Measurements from ENCODE around the gene EXOC2. TPM values are rescaled to one million over a fixed set of nuclear protein-coding genes. Genes with fewer than 3 reads are reported as not detected.

The EXOC2 gene
- total RNA-seq, 1 experiment from 2014 or later, result 24.5 TPM

- POLR2A ChIA-PET, result no interaction called here
These were observed 727 bp upstream of the EXOC2 start for GRCh38 chr6:693723-694009.

More at GRCh38 chr6:693723-694009, 727 bp upstream of the EXOC2 start:
- no TSS peak for BruUV-seq (replicated peaks)
- no peaks in the 10 kb centered on the region for H3K27me3 ChIP-seq (ENCODE audit: insufficient read depth, low read length)
- peak overlapping the region; percentile 70; the same call in 1 of the 2 replicates for H3K9ac ChIP-seq (ENCODE audit: low read length)
- H3K9me2 ChIP-seq (ENCODE audit: insufficient read depth), result no peaks in the 10 kb centered on the region
- intact Hi-C loops (cut with micrococcal nuclease), result no loop called here
- ATAC-seq (no peak), DNase-seq (ENCODE audit: low read depth, low spot score) (no peak)
- H3K4me2 ChIP-seq (ENCODE audit: low read length), result peak overlapping the region; percentile 85
- TF ChIP-seq CEBPB (IDR thresholded peaks at IDR 0.05; ENCODE audit: low read depth), result no peak
- no peak for TF ChIP-seq ELF1 (IDR thresholded peaks at IDR 0.05; ENCODE audit: borderline replicate concordance, low read depth)
- no peak for TF ChIP-seq SIN3A (IDR thresholded peaks at IDR 0.05; ENCODE audit: low read depth)
- no peak for TF ChIP-seq EZH2phosphoT487 (IDR thresholded peaks at IDR 0.05; ENCODE audit: borderline replicate concordance)
- TF ChIP-seq CTCF (IDR thresholded peaks at IDR 0.05 in 2 of 3, conservative IDR thresholded peaks at IDR 0.05 in 1 of 3; ENCODE audit: borderline replicate concordance in 1 of 3, insufficient read depth in 1 of 3, low read depth in 2 of 3, low read length in 2 of 3), result no peak
- no peak for TF ChIP-seq ZNF274 (IDR thresholded peaks at IDR 0.05; ENCODE audit: low read depth, low read length)
- no peak for TF ChIP-seq JUND (IDR thresholded peaks at IDR 0.05)
- TF ChIP-seq CBX3 (IDR thresholded peaks at IDR 0.05; ENCODE audit: low read depth), result no peak
- no peak for TF ChIP-seq YY1 (IDR thresholded peaks at IDR 0.05; ENCODE audit: extremely low read depth, insufficient replicate concordance, low read depth, low read length)
- TF ChIP-seq, protein P1, sequence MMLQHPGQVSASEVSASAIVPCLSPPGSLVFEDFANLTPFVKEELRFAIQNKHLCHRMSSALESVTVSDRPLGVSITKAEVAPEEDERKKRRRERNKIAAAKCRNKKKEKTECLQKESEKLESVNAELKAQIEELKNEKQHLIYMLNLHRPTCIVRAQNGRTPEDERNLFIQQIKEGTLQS (IDR thresholded peaks at IDR 0.05), result no peak
- no peak for TF ChIP-seq POLR2A (IDR thresholded peaks at IDR 0.05; ENCODE audit: borderline replicate concordance, extremely low read depth, insufficient read depth, insufficient read length)
- TF ChIP-seq MAX (IDR thresholded peaks at IDR 0.05), result no peak
- TF ChIP-seq TCF7L2 (IDR thresholded peaks at IDR 0.05; ENCODE audit: borderline replicate concordance, extremely low read depth, insufficient read depth, insufficient read length), result no peak
- TF ChIP-seq FOSL1 (IDR thresholded peaks at IDR 0.05; ENCODE audit: low read depth), result no peak
- TF ChIP-seq SP1 (IDR thresholded peaks at IDR 0.05; ENCODE audit: low read depth), result no peak
- no peak for TF ChIP-seq EGR1 (IDR thresholded peaks at IDR 0.05; ENCODE audit: low read depth)
- TF ChIP-seq ZFX (IDR thresholded peaks at IDR 0.05), result no peak
- TF ChIP-seq REST (IDR thresholded peaks at IDR 0.05; ENCODE audit: low read depth), result no peak
- peak overlapping the region; percentile 82 to 98 for H3K4me3 ChIP-seq (replicated peaks in 1 of 2; ENCODE audit: low read depth in 1 of 2, low read length in 2 of 2)
- RAD21 ChIA-PET (ENCODE audit: low non-redundant PET in 1 of 2, low total read pairs in 2 of 2, uncharacterized antibody in 2 of 2, unreplicated experiment in 2 of 2), result no interaction called here
- H4K20me1 ChIP-seq (ENCODE audit: insufficient read depth), result no peaks in the 10 kb centered on the region
- CTCF ChIA-PET, result no interaction called here
- no peaks in the 10 kb centered on the region; a peak in 1 of 4 replicates for H3K36me3 ChIP-seq (ENCODE audit: control insufficient read depth in 1 of 2, insufficient read depth in 2 of 2, low read length in 2 of 2)
- no peak overlapping the region for H2AFZ ChIP-seq (ENCODE audit: low read depth, low read length, poor library complexity, severe bottlenecking)
- H3K27ac ChIP-seq (ENCODE audit: low read depth, low read length), result no peak overlapping the region; the same call in 1 of the 2 replicates
- no peaks in the 10 kb centered on the region for H3K9me3 ChIP-seq (ENCODE audit: control insufficient read depth in 1 of 2, insufficient read depth in 1 of 2, low read depth in 1 of 2, low read length in 2 of 2)
- H3K79me2 ChIP-seq (ENCODE audit: insufficient read depth, low read length), result peaks cover 36% of the 10 kb centered on the region
- H3K4me1 ChIP-seq (ENCODE audit: control insufficient read depth in 1 of 2, insufficient read depth in 2 of 2, low read length in 2 of 2), result peaks cover 6 to 15% of the 10 kb centered on the region in 2 experiments; a peak in 3 of 4 replicates

Data from HCT116 (cell line).